Astrocyte of the cerebellum (primary cell): Measurements from ENCODE around the gene MYPN.
A peak's percentile ranks its signal among the peaks of the same experiment; 100 is the strongest.

Experiments used
- DNase-seq: peaks from one replicate; pipeline ENCODE4 v3.0.0-alpha.2; 2011; ENCODE audit warnings: low read depth
- H3K4me3 ChIP-seq: 2 replicates; pipeline ENCODE4 v1.5.1; 2011; ENCODE audit warnings: mild to moderate bottlenecking, low read depth, low read length, moderate library complexity
- CTCF ChIP-seq: IDR thresholded peaks from 2 replicates; pipeline ENCODE4 v1.5.1; 2012; ENCODE audit warnings: low read length, low read depth, moderate library complexity, mild to moderate bottlenecking; ENCODE audit errors: missing control alignments
- in situ Hi-C: cut with HindIII; loops from 2 replicates; pipeline ENCODE4 v1.10.0; 2017; ENCODE audit warnings: low sequenced_read_pairs

The MYPN gene

DNA sequence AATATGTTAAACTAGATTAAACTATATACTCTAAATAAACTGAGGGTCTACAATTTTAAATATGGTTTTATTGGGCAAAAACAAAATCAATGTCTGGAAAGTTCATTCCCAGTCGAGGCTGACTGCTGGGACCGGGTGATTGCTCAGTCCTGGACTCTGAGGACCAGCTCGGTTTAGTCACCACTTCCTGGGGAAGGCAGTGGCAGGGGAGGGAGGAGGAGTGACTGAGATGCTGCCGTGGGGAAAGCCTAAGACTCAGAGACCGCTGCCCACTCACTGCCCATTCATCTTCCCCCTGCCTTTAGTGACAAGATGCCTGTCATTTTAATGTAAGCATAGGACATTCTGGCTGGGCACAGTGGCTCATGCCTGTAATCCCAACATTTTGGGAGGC lies 93.7 kb downstream of the MYPN start:
- no peak for DNase-seq
- in situ Hi-C loops = no loop called here
- no peak overlapping the region for H3K4me3 ChIP-seq
- TF ChIP-seq CTCF = no peak

DNA sequence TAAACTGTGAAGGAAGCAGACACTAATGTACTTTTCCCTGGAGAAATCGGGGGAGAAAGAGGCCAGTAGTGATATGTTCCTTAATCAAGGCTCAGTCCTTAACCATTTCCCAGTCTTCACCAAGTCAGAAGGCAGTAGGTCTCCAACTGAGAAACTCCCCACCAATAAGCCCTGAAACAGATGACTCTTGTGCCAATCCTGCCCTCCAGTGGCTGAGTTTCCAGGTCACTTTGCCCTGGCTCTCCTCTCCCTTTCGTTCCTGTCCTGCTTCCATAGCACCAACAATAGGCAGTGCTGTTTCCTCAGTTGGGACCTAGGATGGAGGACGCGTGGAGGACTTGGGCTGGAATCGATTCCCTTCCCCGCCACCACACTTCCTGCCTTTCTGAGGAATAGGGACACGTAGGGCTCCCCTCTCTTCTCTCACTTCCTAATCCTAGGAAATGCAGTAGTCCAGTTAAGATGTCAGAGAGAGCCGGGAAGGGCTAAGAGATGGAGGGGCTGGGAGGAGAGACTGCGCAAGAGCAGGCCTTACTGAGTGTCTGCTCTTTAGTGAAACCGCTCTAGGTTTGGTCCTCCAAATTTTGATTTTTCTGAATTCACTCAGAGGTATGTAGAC lies 99.2 kb downstream of the MYPN start:
- TF ChIP-seq CTCF = peak; percentile 68
- in situ Hi-C loops = no loop called here
- no peak overlapping the region for H3K4me3 ChIP-seq
- peak; percentile 56 for DNase-seq

GRCh38 chr10:68211669-68212068 lies 102.4 kb downstream of the MYPN start:
- DNase-seq = no peak
- TF ChIP-seq CTCF = no peak
- no peak overlapping the region for H3K4me3 ChIP-seq
- in situ Hi-C loops = no loop called here

DNA sequence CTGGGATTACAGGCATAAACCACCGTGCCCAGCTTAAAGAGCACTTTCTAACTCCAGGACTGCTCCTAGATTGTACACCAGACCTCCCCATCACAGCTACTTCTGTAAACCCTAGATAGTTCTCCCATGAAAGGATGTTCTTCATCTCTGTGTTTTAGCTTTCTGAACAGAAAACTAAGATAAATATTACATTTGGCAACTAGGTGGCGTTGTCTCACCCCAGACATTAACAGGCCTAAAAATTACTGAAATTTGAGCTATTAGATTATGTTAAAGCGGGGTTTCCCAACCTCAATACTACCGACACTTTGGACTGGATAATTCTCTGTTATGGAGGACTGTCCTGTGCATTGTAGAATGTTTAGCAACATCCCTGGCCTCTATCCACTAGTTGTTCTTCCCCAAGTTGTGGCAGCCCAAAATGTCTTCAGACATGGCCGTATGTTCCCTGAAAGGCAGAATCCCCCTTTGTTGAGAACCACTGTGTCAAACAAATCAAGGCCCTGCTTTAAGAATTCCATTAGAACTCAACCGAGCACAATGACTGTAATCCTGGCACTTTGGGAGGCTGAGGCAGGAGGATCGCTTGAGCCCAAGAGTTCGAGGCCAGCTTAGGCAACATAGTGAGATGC lies 103.5 kb downstream of the MYPN start:
- peak; percentile 50 for TF ChIP-seq CTCF
- DNase-seq = peak; percentile 29
- in situ Hi-C loops = no loop called here
- H3K4me3 ChIP-seq = no peak overlapping the region

- in situ Hi-C loops = no loop called here
- TF ChIP-seq CTCF = no peak
- no peak overlapping the region for H3K4me3 ChIP-seq
- no peak for DNase-seq
Measured at GRCh38 chr10:68218786-68219185, 109.5 kb downstream of the MYPN start.

- in situ Hi-C loops = no loop called here
Measured at GRCh38 chr10:68221196-68221595, 111.9 kb downstream of the MYPN start.

More at GRCh38 chr10:68221196-68221595, 111.9 kb downstream of the MYPN start:
- no peak for DNase-seq
- TF ChIP-seq CTCF = no peak
- H3K4me3 ChIP-seq = no peak overlapping the region
